Chondrocyte (in vitro differentiated cells): Measurements from ENCODE around the gene CRB1. TPM values are rescaled to one million over a fixed set of nuclear protein-coding genes. Genes with fewer than 3 reads are reported as not detected.

Experiments
- DNase-seq: peaks from one replicate; pipeline ENCODE4 v3.0.0; 2021; ENCODE audit warnings: mixed read lengths, low spot score
- H3K27ac Mint-ChIP-seq: one replicate; pipeline ENCODE4 v1.8.0; 2021; ENCODE audit warnings: mild to moderate bottlenecking, moderate library complexity, mixed read lengths; ENCODE audit not compliant: unreplicated experiment
- H3K27me3 Mint-ChIP-seq: 2 replicates; pipeline ENCODE4 v1.8.0; 2021; ENCODE audit warnings: low read depth, mixed read lengths
- H3K36me3 Mint-ChIP-seq: 2 replicates; pipeline ENCODE4 v1.8.0; 2021; ENCODE audit warnings: low read depth, mixed read lengths
- H3K4me1 Mint-ChIP-seq: 2 replicates; pipeline ENCODE4 v1.8.0; 2021; ENCODE audit warnings: low read depth, mild to moderate bottlenecking, mixed read lengths
- H3K4me3 Mint-ChIP-seq: one replicate; pipeline ENCODE4 v1.8.0; 2021; ENCODE audit warnings: mild to moderate bottlenecking, moderate library complexity, mixed read lengths; ENCODE audit not compliant: unreplicated experiment
- H3K9me3 Mint-ChIP-seq: 2 replicates; pipeline ENCODE4 v1.8.0; 2021; ENCODE audit warnings: low read depth, mixed read lengths
- total RNA-seq: library from RNA; stranded (reverse); gene quantifications from 3 replicates; pipeline ENCODE4 v1.2.1, GENCODE V29; 2021
- TF ChIP-seq, protein P1 (sequence below): fragments of 200-600 bp; sonication (generic); IDR thresholded peaks from 2 replicates; pipeline ENCODE4 v1.5.0; 2021; ENCODE audit warnings: antibody characterized with exemption, mild to moderate bottlenecking, moderate library complexity

CRB1 gene
- total RNA-seq, 1 donor from 2014 or later: not detected

DNA sequence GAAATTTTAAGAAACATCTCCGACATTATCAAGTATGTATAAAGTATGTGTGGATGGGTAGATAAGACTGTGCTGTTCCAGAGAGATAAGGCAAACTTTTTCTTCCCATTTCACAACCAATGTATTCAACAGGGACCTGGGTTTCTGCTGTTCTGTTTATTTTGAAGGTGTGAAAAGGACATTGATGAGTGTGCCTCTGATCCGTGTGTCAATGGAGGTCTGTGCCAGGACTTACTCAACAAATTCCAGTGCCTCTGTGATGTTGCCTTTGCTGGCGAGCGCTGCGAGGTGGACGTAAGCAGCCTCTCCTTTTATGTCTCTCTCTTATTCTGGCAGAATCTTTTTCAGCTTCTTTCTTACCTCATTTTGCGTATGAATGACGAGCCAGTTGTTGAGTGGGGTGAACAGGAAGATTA is 174.0 kb downstream of the CRB1 start:
- Mint-ChIP-seq H3K36me3 (no peaks in the 10 kb centered on the region), H3K9me3 (no peaks in the 10 kb centered on the region), H3K4me1 (peaks cover 43% of the 10 kb centered on the region), H3K27me3 (no peaks in the 10 kb centered on the region), H3K27ac (peak overlapping the region; percentile 61), H3K4me3 (peak overlapping the region; percentile 18)
- TF ChIP-seq, protein P1, sequence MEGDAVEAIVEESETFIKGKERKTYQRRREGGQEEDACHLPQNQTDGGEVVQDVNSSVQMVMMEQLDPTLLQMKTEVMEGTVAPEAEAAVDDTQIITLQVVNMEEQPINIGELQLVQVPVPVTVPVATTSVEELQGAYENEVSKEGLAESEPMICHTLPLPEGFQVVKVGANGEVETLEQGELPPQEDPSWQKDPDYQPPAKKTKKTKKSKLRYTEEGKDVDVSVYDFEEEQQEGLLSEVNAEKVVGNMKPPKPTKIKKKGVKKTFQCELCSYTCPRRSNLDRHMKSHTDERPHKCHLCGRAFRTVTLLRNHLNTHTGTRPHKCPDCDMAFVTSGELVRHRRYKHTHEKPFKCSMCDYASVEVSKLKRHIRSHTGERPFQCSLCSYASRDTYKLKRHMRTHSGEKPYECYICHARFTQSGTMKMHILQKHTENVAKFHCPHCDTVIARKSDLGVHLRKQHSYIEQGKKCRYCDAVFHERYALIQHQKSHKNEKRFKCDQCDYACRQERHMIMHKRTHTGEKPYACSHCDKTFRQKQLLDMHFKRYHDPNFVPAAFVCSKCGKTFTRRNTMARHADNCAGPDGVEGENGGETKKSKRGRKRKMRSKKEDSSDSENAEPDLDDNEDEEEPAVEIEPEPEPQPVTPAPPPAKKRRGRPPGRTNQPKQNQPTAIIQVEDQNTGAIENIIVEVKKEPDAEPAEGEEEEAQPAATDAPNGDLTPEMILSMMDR: no peak
- DNase-seq: no peak

- TF ChIP-seq, protein P1: no peak
- Mint-ChIP-seq H3K27me3 (no peaks in the 10 kb centered on the region), H3K36me3 (no peaks in the 10 kb centered on the region), H3K9me3 (no peaks in the 10 kb centered on the region), H3K4me3 (no peak overlapping the region), H3K27ac (no peak overlapping the region), H3K4me1 (peaks cover 36% of the 10 kb centered on the region)
- no peak for DNase-seq
Measured at GRCh38 chr1:197444755-197445154, 176.7 kb downstream of the CRB1 start.

GRCh38 chr1:197448121-197448779 is 180.2 kb downstream of the CRB1 start:
- TF ChIP-seq, protein P1: no peak
- no peak overlapping the region for H3K4me3 Mint-ChIP-seq
- H3K9me3 Mint-ChIP-seq: no peaks in the 10 kb centered on the region
- H3K4me1 Mint-ChIP-seq: peaks cover 19% of the 10 kb centered on the region
- no peak for DNase-seq
- no peaks in the 10 kb centered on the region for H3K36me3 Mint-ChIP-seq
- H3K27ac Mint-ChIP-seq: no peak overlapping the region
- H3K27me3 Mint-ChIP-seq: no peaks in the 10 kb centered on the region

DNA sequence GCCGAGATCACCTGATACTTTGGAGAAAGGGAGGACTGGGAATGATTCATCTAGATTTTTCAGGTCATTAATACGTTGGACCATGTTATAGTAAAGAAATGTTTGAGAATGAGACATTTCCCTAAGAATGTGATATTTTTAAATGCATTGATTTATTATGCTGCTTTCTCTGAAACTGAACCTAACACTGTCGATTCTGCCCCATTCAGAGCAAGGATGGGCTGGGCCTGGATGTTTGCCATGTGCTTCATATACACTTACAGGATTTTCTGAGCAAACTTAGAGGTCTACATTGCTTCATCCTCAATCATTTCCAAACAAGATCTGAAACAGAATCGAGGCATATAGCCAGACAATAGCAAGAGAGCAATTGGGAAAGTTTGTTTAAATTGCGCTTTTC is 183.3 kb downstream of the CRB1 start:
- H3K4me3 Mint-ChIP-seq: no peak overlapping the region
- no peak for DNase-seq

DNA sequence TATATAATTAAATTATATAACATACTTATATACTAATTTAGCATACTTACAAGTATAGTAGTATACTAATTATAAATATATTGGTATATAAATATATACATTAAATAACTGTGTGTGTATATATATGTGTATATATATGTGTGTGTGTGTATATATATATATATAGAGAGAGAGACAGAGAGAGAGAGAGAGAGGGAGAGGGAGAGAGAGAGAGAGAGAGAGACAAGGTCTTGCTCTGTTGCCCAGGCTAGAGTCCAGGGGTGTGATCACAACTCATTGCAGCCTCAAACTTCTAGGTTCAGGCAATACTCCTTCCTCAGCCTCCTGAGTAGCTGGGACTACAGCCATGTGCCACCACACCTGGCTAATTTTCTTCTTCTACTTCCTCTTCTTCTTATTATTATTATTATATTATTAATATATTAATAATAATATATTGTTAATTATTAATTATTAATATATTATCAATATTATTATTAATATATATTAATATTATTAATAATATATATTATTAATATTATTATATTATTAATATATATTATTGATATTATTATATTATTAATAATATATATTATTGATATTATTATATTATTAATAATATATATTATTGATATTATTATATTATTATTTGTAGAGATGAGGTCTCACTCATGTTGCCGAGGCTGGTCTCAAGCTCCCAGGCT is 185.5 kb downstream of the CRB1 start:
- H3K4me3 Mint-ChIP-seq: no peak overlapping the region
- H3K9me3 Mint-ChIP-seq: no peaks in the 10 kb centered on the region
- H3K36me3 Mint-ChIP-seq: no peaks in the 10 kb centered on the region
- TF ChIP-seq, protein P1: no peak
- H3K27me3 Mint-ChIP-seq: no peaks in the 10 kb centered on the region
- H3K4me1 Mint-ChIP-seq: peaks cover 12% of the 10 kb centered on the region
- H3K27ac Mint-ChIP-seq: no peak overlapping the region
- no peak for DNase-seq

More for the DNA sequence above, 183.3 kb downstream of the CRB1 start:
- Mint-ChIP-seq H3K36me3 (no peaks in the 10 kb centered on the region), H3K4me1 (peaks cover 19% of the 10 kb centered on the region), H3K27me3 (no peaks in the 10 kb centered on the region), H3K9me3 (no peaks in the 10 kb centered on the region), H3K27ac (no peak overlapping the region)
- TF ChIP-seq, protein P1: no peak
